HL-60/S4 (cell line): ENCODE data around the gene KRTAP2-3.
"Not testable (repeated sequence)": the region's sequence is repeated elsewhere in the genome, so short reads cannot be mapped to it uniquely, and the experiment has no call there.

Experiments used
- in situ Hi-C: fragments of 300-500 bp; cut with MboI; formaldehyde crosslinking; loops from 2 replicates; pipeline ENCODE4 v1.14.3; 2022; ENCODE audit warnings: low sequenced_read_pairs

KRTAP2-3 gene

GRCh38 chr17:41069031-41069430, 9.1 kb upstream of the KRTAP2-3 start:
- in situ Hi-C loops, result no loop called here

GRCh38 chr17:41067281-41067680, 7.4 kb upstream of the KRTAP2-3 start:
- in situ Hi-C loops, result no loop called here

- in situ Hi-C loops, result no loop called here
Measured at GRCh38 chr17:41065829-41066624, 6.1 kb upstream of the KRTAP2-3 start, which contains the start of gene KRTAP2-4. KRTAP2-4 (minus strand) TSS chr17:41065879; CDS start chr17:41065845, 34 bp downstream.

- in situ Hi-C loops, result not testable (repeated sequence)
Measured at GRCh38 chr17:41065016-41065689, 5.2 kb upstream of the KRTAP2-3 start.

GRCh38 chr17:41064301-41064700, 4.4 kb upstream of the KRTAP2-3 start:
- in situ Hi-C loops, result no loop called here

GRCh38 chr17:41063449-41063848, 3.5 kb upstream of the KRTAP2-3 start:
- in situ Hi-C loops, result no loop called here

- in situ Hi-C loops, result no loop called here
Measured at GRCh38 chr17:41061964-41062363, 2.0 kb upstream of the KRTAP2-3 start.

GRCh38 chr17:41059276-41060051, 450 bp downstream of the KRTAP2-3 start:
- in situ Hi-C loops, result not testable (repeated sequence)

GRCh38 chr17:41058741-41059140, 1.2 kb downstream of the KRTAP2-3 start:
- in situ Hi-C loops, result no loop called here

GRCh38 chr17:41057547-41057946, 2.4 kb downstream of the KRTAP2-3 start:
- in situ Hi-C loops, result no loop called here

- in situ Hi-C loops, result not testable (repeated sequence)
Measured at GRCh38 chr17:41055130-41055529, 4.8 kb downstream of the KRTAP2-3 start, which contains the start of gene KRTAP2-2. KRTAP2-2 (minus strand) TSS chr17:41055230; CDS start chr17:41055211, 19 bp downstream.

- in situ Hi-C loops, result not testable (repeated sequence)
Measured at GRCh38 chr17:41054556-41054955, 5.4 kb downstream of the KRTAP2-3 start.

- in situ Hi-C loops, result no loop called here
Measured at GRCh38 chr17:41054025-41054424, 5.9 kb downstream of the KRTAP2-3 start.

GRCh38 chr17:41052566-41052965, 7.3 kb downstream of the KRTAP2-3 start:
- in situ Hi-C loops, result no loop called here

GRCh38 chr17:41049110-41049509, 10.8 kb downstream of the KRTAP2-3 start:
- in situ Hi-C loops, result no loop called here

- in situ Hi-C loops, result no loop called here
Measured at GRCh38 chr17:41048441-41048840, 11.5 kb downstream of the KRTAP2-3 start.

- in situ Hi-C loops, result not testable (repeated sequence)
Measured at GRCh38 chr17:41046735-41047465, 13.0 kb downstream of the KRTAP2-3 start, which contains the start of gene KRTAP2-1. KRTAP2-1 (minus strand) TSS chr17:41047316; CDS start chr17:41047267, 49 bp downstream.

GRCh38 chr17:41042953-41043352, 17.0 kb downstream of the KRTAP2-3 start:
- in situ Hi-C loops, result no loop called here

- in situ Hi-C loops, result not testable (repeated sequence)
Measured at GRCh38 chr17:41040783-41041571, 18.9 kb downstream of the KRTAP2-3 start, which contains the start of gene KRTAP1-1. KRTAP1-1 (minus strand) TSS chr17:41041450; CDS start chr17:41041397, 53 bp downstream.
